Mesenchymal stem cell (in vitro differentiated cells and primary cell): ENCODE data around the gene SUMO1. TPM values are rescaled to one million over a fixed set of nuclear protein-coding genes. Genes with fewer than 3 reads are reported as not detected.

Experiments
- small RNA-seq: library from polyadenylated mRNA; stranded (forward); fragments of <200 nt; extraction: miRNeasy Mini kit (QIAGEN cat#:217004); gene quantifications from one replicate; pipeline ENCODE3, GENCODE V24; 2013; ENCODE audit warnings: low read depth

SUMO1 gene

Small RNAs within 50 kb of the gene (small RNA-seq; reads per million reads assigned to genes)
- gene AC079354.2: not detected
- not detected for gene RF00575
- 59.5 reads per million, percentile 91 among the genes with 10 or more reads in this experiment for gene SNORD70
